Measurements from ENCODE around the gene RGS5. TPM values are rescaled to one million over a fixed set of nuclear protein-coding genes. Genes with fewer than 3 reads are reported as not detected.

The RGS5 gene
- total RNA-seq, 1 experiment from 2014 or later: 4.6 TPM

DNA sequence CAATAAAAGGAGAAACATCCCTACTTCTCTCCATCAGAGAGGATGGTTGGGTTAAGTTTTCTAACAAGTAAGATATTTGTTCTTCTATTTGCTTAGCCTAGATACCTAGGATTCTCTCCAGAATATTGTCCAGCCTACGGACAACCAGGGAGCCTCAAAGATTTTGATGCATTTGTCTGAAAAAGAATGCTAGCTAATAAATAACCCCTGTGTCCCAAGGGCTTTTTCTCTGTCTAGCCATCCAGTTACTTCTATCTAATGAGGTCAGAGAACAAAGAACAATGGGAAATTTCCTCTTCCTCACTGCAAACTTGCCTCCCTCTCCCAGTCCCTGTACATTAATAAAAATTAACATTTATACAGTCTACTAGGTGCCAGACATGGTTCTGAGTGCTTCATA is 810 bp downstream of the RGS5 start:
- H3K4me3 ChIP-seq (replicated peaks in 1 of 2; ENCODE audit: low read depth in 1 of 2, low read length in 2 of 2): no peak overlapping the region
- DNase-seq (ENCODE audit: low read depth, low spot score) (no peak), ATAC-seq (no peak)
- no peaks in the 10 kb centered on the region for H3K4me1 ChIP-seq (ENCODE audit: control insufficient read depth in 1 of 2, insufficient read depth in 2 of 2, low read length in 2 of 2)
- POLR2A ChIA-PET: no interaction called here
- TF ChIP-seq FOSL1 (IDR thresholded peaks at IDR 0.05; ENCODE audit: low read depth) (no peak), TCF7L2 (IDR thresholded peaks at IDR 0.05; ENCODE audit: borderline replicate concordance, extremely low read depth, insufficient read depth, insufficient read length) (no peak), ZNF274 (IDR thresholded peaks at IDR 0.05; ENCODE audit: low read depth, low read length) (no peak), RAD21 (IDR thresholded peaks at IDR 0.05; ENCODE audit: low read depth) (no peak), EZH2 (IDR thresholded peaks at IDR 0.05) (no peak), EZH2phosphoT487 (IDR thresholded peaks at IDR 0.05; ENCODE audit: borderline replicate concordance) (no peak), SRF (IDR thresholded peaks at IDR 0.05; ENCODE audit: low read depth) (no peak), EGR1 (IDR thresholded peaks at IDR 0.05; ENCODE audit: low read depth) (no peak)
- TF ChIP-seq, protein P1, sequence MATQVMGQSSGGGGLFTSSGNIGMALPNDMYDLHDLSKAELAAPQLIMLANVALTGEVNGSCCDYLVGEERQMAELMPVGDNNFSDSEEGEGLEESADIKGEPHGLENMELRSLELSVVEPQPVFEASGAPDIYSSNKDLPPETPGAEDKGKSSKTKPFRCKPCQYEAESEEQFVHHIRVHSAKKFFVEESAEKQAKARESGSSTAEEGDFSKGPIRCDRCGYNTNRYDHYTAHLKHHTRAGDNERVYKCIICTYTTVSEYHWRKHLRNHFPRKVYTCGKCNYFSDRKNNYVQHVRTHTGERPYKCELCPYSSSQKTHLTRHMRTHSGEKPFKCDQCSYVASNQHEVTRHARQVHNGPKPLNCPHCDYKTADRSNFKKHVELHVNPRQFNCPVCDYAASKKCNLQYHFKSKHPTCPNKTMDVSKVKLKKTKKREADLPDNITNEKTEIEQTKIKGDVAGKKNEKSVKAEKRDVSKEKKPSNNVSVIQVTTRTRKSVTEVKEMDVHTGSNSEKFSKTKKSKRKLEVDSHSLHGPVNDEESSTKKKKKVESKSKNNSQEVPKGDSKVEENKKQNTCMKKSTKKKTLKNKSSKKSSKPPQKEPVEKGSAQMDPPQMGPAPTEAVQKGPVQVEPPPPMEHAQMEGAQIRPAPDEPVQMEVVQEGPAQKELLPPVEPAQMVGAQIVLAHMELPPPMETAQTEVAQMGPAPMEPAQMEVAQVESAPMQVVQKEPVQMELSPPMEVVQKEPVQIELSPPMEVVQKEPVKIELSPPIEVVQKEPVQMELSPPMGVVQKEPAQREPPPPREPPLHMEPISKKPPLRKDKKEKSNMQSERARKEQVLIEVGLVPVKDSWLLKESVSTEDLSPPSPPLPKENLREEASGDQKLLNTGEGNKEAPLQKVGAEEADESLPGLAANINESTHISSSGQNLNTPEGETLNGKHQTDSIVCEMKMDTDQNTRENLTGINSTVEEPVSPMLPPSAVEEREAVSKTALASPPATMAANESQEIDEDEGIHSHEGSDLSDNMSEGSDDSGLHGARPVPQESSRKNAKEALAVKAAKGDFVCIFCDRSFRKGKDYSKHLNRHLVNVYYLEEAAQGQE (IDR thresholded peaks at IDR 0.05; ENCODE audit: low read depth): no peak
- TF ChIP-seq, protein P2, sequence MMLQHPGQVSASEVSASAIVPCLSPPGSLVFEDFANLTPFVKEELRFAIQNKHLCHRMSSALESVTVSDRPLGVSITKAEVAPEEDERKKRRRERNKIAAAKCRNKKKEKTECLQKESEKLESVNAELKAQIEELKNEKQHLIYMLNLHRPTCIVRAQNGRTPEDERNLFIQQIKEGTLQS (IDR thresholded peaks at IDR 0.05): no peak
- TF ChIP-seq, protein P3, sequence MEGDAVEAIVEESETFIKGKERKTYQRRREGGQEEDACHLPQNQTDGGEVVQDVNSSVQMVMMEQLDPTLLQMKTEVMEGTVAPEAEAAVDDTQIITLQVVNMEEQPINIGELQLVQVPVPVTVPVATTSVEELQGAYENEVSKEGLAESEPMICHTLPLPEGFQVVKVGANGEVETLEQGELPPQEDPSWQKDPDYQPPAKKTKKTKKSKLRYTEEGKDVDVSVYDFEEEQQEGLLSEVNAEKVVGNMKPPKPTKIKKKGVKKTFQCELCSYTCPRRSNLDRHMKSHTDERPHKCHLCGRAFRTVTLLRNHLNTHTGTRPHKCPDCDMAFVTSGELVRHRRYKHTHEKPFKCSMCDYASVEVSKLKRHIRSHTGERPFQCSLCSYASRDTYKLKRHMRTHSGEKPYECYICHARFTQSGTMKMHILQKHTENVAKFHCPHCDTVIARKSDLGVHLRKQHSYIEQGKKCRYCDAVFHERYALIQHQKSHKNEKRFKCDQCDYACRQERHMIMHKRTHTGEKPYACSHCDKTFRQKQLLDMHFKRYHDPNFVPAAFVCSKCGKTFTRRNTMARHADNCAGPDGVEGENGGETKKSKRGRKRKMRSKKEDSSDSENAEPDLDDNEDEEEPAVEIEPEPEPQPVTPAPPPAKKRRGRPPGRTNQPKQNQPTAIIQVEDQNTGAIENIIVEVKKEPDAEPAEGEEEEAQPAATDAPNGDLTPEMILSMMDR (IDR thresholded peaks at IDR 0.05 in 2 of 3, conservative IDR thresholded peaks at IDR 0.05 in 1 of 3; ENCODE audit: borderline replicate concordance in 1 of 3, insufficient read depth in 1 of 3, low read depth in 2 of 3, low read length in 2 of 3): no peak
- TF ChIP-seq, protein P4, sequence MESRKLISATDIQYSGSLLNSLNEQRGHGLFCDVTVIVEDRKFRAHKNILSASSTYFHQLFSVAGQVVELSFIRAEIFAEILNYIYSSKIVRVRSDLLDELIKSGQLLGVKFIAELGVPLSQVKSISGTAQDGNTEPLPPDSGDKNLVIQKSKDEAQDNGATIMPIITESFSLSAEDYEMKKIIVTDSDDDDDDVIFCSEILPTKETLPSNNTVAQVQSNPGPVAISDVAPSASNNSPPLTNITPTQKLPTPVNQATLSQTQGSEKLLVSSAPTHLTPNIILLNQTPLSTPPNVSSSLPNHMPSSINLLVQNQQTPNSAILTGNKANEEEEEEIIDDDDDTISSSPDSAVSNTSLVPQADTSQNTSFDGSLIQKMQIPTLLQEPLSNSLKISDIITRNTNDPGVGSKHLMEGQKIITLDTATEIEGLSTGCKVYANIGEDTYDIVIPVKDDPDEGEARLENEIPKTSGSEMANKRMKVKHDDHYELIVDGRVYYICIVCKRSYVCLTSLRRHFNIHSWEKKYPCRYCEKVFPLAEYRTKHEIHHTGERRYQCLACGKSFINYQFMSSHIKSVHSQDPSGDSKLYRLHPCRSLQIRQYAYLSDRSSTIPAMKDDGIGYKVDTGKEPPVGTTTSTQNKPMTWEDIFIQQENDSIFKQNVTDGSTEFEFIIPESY (IDR thresholded peaks at IDR 0.05; ENCODE audit: extremely low read depth, insufficient replicate concordance, low read length): no peak
- BruUV-seq (replicated peaks): no TSS peak
- CTCF ChIA-PET: no interaction called here
- no peak overlapping the region for H2AFZ ChIP-seq (ENCODE audit: low read depth, low read length, poor library complexity, severe bottlenecking)
- no peaks in the 10 kb centered on the region for H3K79me2 ChIP-seq (ENCODE audit: insufficient read depth, low read length)
- no peak overlapping the region for H3K27ac ChIP-seq (ENCODE audit: low read depth, low read length)
- intact Hi-C loops (cut with micrococcal nuclease): no loop called here
- RAD21 ChIA-PET (ENCODE audit: low non-redundant PET in 1 of 2, low total read pairs in 2 of 2, uncharacterized antibody in 2 of 2, unreplicated experiment in 2 of 2): no interaction called here
- H4K20me1 ChIP-seq (ENCODE audit: insufficient read depth): no peaks in the 10 kb centered on the region
- no peaks in the 10 kb centered on the region for H3K36me3 ChIP-seq (ENCODE audit: control insufficient read depth in 1 of 2, insufficient read depth in 2 of 2, low read length in 2 of 2)
- no peaks in the 10 kb centered on the region for H3K9me3 ChIP-seq (ENCODE audit: control insufficient read depth in 1 of 2, insufficient read depth in 1 of 2, low read depth in 1 of 2, low read length in 2 of 2)
- H3K9ac ChIP-seq (ENCODE audit: low read length): no peak overlapping the region
- H3K4me2 ChIP-seq (ENCODE audit: low read length): no peak overlapping the region
- H3K9me2 ChIP-seq (ENCODE audit: insufficient read depth): no peaks in the 10 kb centered on the region
- H3K27me3 ChIP-seq (ENCODE audit: insufficient read depth, low read length): no peaks in the 10 kb centered on the region

Data from HCT116 (cell line).